GM20000 (cell line): ENCODE measurements around the gene TMEM243.

Source experiments
- DNase-seq: peaks from one replicate; pipeline ENCODE4 v3.0.0; 2012; ENCODE audit warnings: low spot score
- TF ChIP-seq, protein P1 (sequence below): IDR thresholded peaks from 2 replicates; pipeline ENCODE4 v1.5.1; 2012; ENCODE audit warnings: mild to moderate bottlenecking, control low read depth; ENCODE audit errors: extremely low read depth, missing control alignments

The TMEM243 gene

DNA sequence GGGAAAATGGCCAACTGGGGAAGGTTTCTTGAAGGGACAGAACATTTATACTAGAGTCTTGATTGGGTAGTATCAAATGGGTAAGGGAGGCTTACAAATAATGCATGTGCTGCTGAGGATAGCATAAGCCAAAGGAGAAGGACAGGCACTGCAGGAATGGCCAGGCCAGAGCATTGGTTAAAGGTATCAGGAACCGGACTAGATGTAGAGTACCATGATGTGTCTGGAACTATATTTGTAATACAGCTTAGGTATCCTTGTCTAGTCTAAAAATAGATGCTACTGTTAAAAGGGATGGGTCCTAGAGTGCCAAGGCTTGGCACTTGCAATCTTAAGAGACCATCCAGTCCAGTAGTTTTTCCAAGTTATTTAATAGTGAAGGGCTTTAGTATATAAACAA is 20.3 kb downstream of the TMEM243 start:
- DNase-seq, result no peak
- TF ChIP-seq, protein P1, sequence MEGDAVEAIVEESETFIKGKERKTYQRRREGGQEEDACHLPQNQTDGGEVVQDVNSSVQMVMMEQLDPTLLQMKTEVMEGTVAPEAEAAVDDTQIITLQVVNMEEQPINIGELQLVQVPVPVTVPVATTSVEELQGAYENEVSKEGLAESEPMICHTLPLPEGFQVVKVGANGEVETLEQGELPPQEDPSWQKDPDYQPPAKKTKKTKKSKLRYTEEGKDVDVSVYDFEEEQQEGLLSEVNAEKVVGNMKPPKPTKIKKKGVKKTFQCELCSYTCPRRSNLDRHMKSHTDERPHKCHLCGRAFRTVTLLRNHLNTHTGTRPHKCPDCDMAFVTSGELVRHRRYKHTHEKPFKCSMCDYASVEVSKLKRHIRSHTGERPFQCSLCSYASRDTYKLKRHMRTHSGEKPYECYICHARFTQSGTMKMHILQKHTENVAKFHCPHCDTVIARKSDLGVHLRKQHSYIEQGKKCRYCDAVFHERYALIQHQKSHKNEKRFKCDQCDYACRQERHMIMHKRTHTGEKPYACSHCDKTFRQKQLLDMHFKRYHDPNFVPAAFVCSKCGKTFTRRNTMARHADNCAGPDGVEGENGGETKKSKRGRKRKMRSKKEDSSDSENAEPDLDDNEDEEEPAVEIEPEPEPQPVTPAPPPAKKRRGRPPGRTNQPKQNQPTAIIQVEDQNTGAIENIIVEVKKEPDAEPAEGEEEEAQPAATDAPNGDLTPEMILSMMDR, result no peak

DNA sequence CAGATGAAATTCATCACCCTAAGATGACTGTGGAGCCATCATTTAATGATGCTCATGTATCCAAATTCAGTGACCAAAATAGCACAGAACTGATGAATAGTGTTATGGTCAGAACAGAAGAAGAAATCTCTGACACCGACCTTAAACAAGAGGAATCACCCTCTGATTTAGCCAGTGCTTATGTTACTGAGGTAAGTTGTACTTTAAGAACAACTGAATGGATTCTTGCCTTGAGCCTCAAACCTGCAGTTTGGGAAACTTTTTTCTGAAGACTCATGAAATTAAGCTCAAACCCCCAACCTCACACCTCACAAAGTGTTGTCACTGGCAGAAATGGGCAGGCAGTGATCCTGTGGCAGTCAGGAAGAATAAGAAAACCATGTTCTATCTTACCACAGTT is 25.6 kb downstream of the TMEM243 start:
- TF ChIP-seq, protein P1, result no peak
- no peak for DNase-seq

DNA sequence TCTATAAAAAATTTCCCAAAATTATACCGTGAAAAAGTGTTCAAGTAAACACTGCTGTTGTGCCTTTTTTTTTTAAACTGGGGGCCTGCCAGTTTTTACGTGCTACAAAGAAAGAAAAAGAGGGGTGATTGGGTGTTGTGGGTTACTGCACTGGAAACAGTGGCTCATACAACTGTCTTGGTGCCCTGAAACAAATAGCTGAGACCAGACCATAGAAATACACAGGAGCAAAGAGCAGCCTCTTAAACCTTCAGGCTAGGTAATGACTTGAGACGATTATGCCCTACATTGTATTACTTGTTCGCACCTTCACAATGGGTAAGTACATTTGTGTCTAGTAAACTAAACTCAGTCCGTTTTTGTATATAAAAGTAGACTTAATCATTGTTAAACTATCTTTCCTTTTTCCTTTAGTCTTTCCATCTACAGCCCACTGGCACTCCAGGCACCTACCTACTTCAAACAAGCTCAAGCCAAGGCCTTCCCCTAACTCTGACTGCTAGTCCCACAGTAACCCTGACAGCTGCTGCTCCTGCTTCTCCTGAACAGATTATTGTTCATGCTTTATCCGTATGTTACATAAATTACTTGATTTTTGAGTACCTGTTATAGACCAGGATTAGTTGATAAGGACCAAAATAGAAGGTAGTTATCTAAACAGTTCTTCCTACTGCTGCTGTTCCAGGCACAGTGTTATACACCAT is 26.6 kb downstream of the TMEM243 start:
- DNase-seq, result no peak
- TF ChIP-seq, protein P1, result no peak

DNA sequence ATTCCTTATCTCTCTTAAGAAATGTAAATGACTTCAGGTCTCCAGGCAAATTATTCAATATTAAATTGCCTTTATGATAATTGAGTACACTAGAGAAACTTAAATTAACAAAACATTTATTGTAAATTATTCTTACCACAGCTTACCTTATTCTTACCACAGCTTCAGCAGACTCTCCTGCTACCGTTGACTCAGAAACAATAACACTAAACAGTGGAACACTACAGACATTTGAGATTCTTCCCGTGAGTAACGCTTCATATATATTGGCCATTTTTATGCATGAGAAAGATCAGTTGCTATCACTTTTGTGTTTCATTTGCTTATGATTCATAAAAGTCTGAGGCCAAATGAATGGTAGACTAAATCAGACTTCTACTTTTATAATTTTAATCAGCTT is 28.7 kb downstream of the TMEM243 start:
- TF ChIP-seq, protein P1, result no peak
- no peak for DNase-seq

DNA sequence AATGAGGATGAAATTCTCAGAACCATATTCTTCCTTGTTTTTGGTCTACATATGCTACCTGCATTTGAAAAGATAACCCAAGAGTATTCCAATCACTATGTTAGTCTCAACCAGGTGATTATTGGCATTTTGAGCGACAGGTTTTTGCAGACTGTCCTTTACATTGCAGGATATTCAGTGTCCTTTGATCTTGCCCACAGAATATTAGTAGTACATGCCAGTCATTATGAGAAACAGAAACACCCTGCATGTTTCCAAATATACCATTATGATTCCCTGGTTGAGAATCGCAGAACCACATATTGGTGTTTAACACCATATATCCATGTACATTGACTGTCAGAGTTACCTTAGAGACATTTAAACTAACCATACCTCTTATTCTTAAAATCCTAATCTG is 30.6 kb downstream of the TMEM243 start:
- TF ChIP-seq, protein P1, result no peak
- no peak for DNase-seq

DNA sequence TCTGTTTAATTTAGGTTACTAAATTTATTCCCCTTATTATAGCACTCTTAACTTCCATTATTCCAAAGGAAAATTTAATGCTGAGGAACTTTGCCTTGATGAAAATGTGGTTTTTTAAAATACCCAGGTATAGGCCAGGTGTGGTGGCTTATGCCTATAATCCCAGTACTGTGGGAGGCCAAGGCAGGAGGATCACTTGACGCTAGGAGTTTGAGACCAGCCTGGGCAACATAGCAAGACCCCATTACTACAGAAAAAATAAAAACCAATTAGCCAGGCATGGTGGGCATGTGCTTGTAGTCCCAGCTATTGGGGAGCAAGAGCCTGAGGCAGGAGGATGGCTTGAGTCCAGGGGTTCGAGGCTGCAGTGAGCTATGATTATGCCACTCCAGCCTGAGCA is 32.4 kb downstream of the TMEM243 start:
- TF ChIP-seq, protein P1, result no peak
- no peak for DNase-seq

DNA sequence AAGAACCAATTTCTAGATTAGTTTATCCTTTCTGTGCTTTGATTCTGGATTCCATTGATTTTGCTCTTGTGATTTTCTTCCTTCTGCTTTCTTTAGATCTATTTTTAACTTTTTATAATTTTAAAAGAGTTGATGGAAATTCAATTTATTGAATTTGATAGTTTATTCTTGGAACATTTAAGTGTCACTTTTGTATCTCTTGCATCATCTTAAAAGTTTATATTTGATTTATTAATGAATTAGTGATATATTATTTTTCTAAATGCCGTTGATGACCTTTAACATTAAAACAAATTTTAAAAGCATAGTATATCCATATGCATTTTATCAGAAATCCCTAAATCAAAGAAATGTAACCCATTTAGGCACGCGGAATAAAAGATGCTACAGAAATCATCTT is 40.4 kb downstream of the TMEM243 start:
- DNase-seq, result no peak
- TF ChIP-seq, protein P1, result no peak
